ENCODE data around the gene TTLL7.

GRCh38 chr1:83995649-83996048 lies 3.3 kb downstream of the TTLL7 start:
- no peak for TF ChIP-seq MXI1 (IDR thresholded peaks at IDR 0.05; ENCODE audit: low read depth, low read length)
- no peak for TF ChIP-seq GABPA (tag; conservative IDR thresholded peaks at IDR 0.05; ENCODE audit: low read depth)
- no peak for TF ChIP-seq SIN3A (IDR thresholded peaks at IDR 0.05; ENCODE audit: borderline replicate concordance in 2 of 2, control insufficient read depth in 1 of 2, low read depth in 2 of 2, low read length in 2 of 2)
- no peak for TF ChIP-seq JUND (IDR thresholded peaks at IDR 0.05; ENCODE audit: borderline replicate concordance, low read depth, low read length)
- TF ChIP-seq JUND (tag; IDR thresholded peaks at IDR 0.05; ENCODE audit: borderline replicate concordance, low read depth, low read length), result no peak
- no peak for TF ChIP-seq GMEB1 (CRISPR knock-in tag; IDR thresholded peaks at IDR 0.05)
- TF ChIP-seq BHLHE40 (IDR thresholded peaks at IDR 0.05; ENCODE audit: low read length), result no peak
- no peak for TF ChIP-seq ZBTB9 (CRISPR knock-in tag; IDR thresholded peaks at IDR 0.05)
- no peak for TF ChIP-seq TSC22D4 (tag; IDR thresholded peaks at IDR 0.05)
- no peak for TF ChIP-seq E2F3 (CRISPR knock-in tag; IDR thresholded peaks at IDR 0.05)
- TF ChIP-seq, protein P1, sequence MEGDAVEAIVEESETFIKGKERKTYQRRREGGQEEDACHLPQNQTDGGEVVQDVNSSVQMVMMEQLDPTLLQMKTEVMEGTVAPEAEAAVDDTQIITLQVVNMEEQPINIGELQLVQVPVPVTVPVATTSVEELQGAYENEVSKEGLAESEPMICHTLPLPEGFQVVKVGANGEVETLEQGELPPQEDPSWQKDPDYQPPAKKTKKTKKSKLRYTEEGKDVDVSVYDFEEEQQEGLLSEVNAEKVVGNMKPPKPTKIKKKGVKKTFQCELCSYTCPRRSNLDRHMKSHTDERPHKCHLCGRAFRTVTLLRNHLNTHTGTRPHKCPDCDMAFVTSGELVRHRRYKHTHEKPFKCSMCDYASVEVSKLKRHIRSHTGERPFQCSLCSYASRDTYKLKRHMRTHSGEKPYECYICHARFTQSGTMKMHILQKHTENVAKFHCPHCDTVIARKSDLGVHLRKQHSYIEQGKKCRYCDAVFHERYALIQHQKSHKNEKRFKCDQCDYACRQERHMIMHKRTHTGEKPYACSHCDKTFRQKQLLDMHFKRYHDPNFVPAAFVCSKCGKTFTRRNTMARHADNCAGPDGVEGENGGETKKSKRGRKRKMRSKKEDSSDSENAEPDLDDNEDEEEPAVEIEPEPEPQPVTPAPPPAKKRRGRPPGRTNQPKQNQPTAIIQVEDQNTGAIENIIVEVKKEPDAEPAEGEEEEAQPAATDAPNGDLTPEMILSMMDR (IDR thresholded peaks at IDR 0.05 in 2 of 3, conservative IDR thresholded peaks at IDR 0.05 in 1 of 3; ENCODE audit: insufficient read depth in 2 of 3, low read depth in 1 of 3, low read length in 3 of 3), result no peak
- no peak for TF ChIP-seq ZNF324 (CRISPR knock-in tag; IDR thresholded peaks at IDR 0.05)
- TF ChIP-seq STAT5B (CRISPR knock-in tag; IDR thresholded peaks at IDR 0.05), result no peak
